H1 (cell line): ENCODE measurements around the gene TIMP4. TPM values are rescaled to one million over a fixed set of nuclear protein-coding genes. Genes with fewer than 3 reads are reported as not detected.

ENCODE experiments used
- CTCF ChIA-PET: fragments of 300-600 bp; sonication (Branson Sonifier 250); formaldehyde crosslinking; loops from one replicate; lab custom pipeline; 2021; ENCODE audit not compliant: partially characterized antibody; lab: Charles Lee
- POLR2A ChIA-PET: fragments of 300-600 bp; sonication (Branson Sonifier 250); formaldehyde crosslinking; loops from one replicate; lab custom pipeline; 2021; ENCODE audit warnings: inconsistent platforms; ENCODE audit not compliant: partially characterized antibody; lab: Charles Lee
- DNase-seq, 2 experiments: peaks; one replicate each; pipeline versions ENCODE4 v3.0.0 to v3.0.0-alpha.2; 2010 to 2022; ENCODE audit warnings: low spot score in 2 of 2, low read depth in 1 of 2, mixed read lengths in 1 of 2
- FAIRE-seq: peaks from 2 replicates; lab custom pipeline; 2011; peaks lifted over from hg19 to GRCh38; lab: Jason Lieb, UNC
- H2AFZ ChIP-seq: 2 replicates; pipeline ENCODE4 v1.8.1; 2012; ENCODE audit warnings: low read length, inconsistent platforms
- H2AK5ac ChIP-seq: 2 replicates; pipeline ENCODE4 v1.6.1; 2013; ENCODE audit warnings: low read depth, low read length
- H2BK120ac ChIP-seq: replicated peaks from 2 replicates; pipeline ENCODE3; 2013; ENCODE audit warnings: low read depth, low read length, inconsistent platforms
- H2BK12ac ChIP-seq: 2 replicates; pipeline ENCODE4 v1.6.1; 2013; ENCODE audit warnings: low read depth, low read length
- H2BK15ac ChIP-seq: 2 replicates; pipeline ENCODE4 v1.6.1; 2013; ENCODE audit warnings: low read length
- H2BK20ac ChIP-seq: 2 replicates; pipeline ENCODE4 v1.6.1; 2013; ENCODE audit warnings: low read length
- H2BK5ac ChIP-seq: 2 replicates; pipeline ENCODE4 v1.6.1; 2013; ENCODE audit warnings: low read depth, low read length
- H3K14ac ChIP-seq: 2 replicates; pipeline ENCODE4 v1.6.1; 2013; ENCODE audit warnings: inconsistent platforms; ENCODE audit not compliant: insufficient read length
- H3K18ac ChIP-seq: 2 replicates; pipeline ENCODE4 v1.6.1; 2013; ENCODE audit warnings: low read length; ENCODE audit errors: extremely low read depth
- H3K23ac ChIP-seq: 2 replicates; pipeline ENCODE4 v1.6.1; 2013; ENCODE audit warnings: inconsistent platforms; ENCODE audit not compliant: insufficient read length
- H3K23me2 ChIP-seq: 2 replicates; pipeline ENCODE4 v1.6.1; 2013; ENCODE audit warnings: low read depth, low read length
- H3K27ac ChIP-seq: 2 replicates; pipeline ENCODE4 v1.6.1; 2011; ENCODE audit warnings: low read depth, low read length, inconsistent platforms
- H3K27me3 ChIP-seq, 4 experiments: replicated peaks in 1 of 4; 1 replicate in 1 of 4; 2 replicates in 3 of 4; pipeline versions ENCODE4 v1.6.1 to v1.8.1; 2011 to 2013; ENCODE audit warnings: low read length in 3 of 4, mild to moderate bottlenecking in 3 of 4, inconsistent platforms in 2 of 4, mixed read lengths in 2 of 4, moderate library complexity in 1 of 4; ENCODE audit not compliant: control insufficient read depth in 3 of 4, insufficient read depth in 3 of 4; ENCODE audit errors: extremely low read depth in 1 of 4
- H3K36me3 ChIP-seq, 4 experiments: 2 replicates each; pipeline versions ENCODE4 v1.6.1 to v1.8.1; 2011 to 2013; ENCODE audit warnings: mild to moderate bottlenecking in 4 of 4, low read length in 3 of 4, moderate library complexity in 2 of 4, control low read depth in 1 of 4, inconsistent platforms in 1 of 4; ENCODE audit not compliant: insufficient read depth in 4 of 4, control insufficient read depth in 2 of 4
- H3K4ac ChIP-seq: replicated peaks from 2 replicates; pipeline ENCODE3; 2013; ENCODE audit warnings: low read length, low read depth, mixed read lengths, inconsistent platforms; ENCODE audit not compliant: insufficient read length
- H3K4me1 ChIP-seq, 4 experiments: replicated peaks in 1 of 4; 1 replicate in 1 of 4; 2 replicates in 3 of 4; pipeline versions ENCODE4 v1.6.1 to v1.8.1; 2011 to 2013; ENCODE audit warnings: low read length in 3 of 4, inconsistent platforms in 2 of 4, mixed read lengths in 1 of 4; ENCODE audit not compliant: insufficient read depth in 4 of 4, control insufficient read depth in 3 of 4
- H3K4me2 ChIP-seq, 2 experiments: 2 replicates each; pipeline versions ENCODE4 v1.6.1 to v1.8.1; 2011 to 2013; ENCODE audit warnings: low read depth in 2 of 2, low read length in 2 of 2, control low read depth in 1 of 2, inconsistent platforms in 1 of 2, mild to moderate bottlenecking in 1 of 2; ENCODE audit not compliant: insufficient read depth in 1 of 2
- H3K4me3 ChIP-seq, 4 experiments: fragments of 200-600, 300-600 bp in 1 of 4; sonication (generic), shearing (Covaris generic), sonication (Bioruptor Twin) in 1 of 4; 2 replicates each; pipeline versions ENCODE4 v1.5.1 to v1.8.1; 2011 to 2016; ENCODE audit warnings: low read length in 4 of 4, low read depth in 3 of 4, control low read depth in 2 of 4, inconsistent platforms in 2 of 4, mild to moderate bottlenecking in 2 of 4, mixed read lengths in 1 of 4, moderate library complexity in 1 of 4; ENCODE audit not compliant: insufficient read depth in 2 of 4; ENCODE audit errors: extremely low read depth in 1 of 4
- H3K56ac ChIP-seq: replicated peaks from 2 replicates; pipeline ENCODE3; 2013; ENCODE audit warnings: low read depth, mild to moderate bottlenecking, mixed read lengths, low read length, inconsistent platforms; ENCODE audit not compliant: insufficient read length
- H3K79me1 ChIP-seq: 2 replicates; pipeline ENCODE4 v1.6.1; 2013; ENCODE audit warnings: low read depth, low read length, control low read depth
- H3K79me2 ChIP-seq, 2 experiments: 2 replicates each; pipeline versions ENCODE4 v1.6.1 to v1.8.1; 2012 to 2013; ENCODE audit warnings: low read length in 2 of 2, mild to moderate bottlenecking in 2 of 2, inconsistent platforms in 1 of 2; ENCODE audit not compliant: insufficient read depth in 2 of 2, control insufficient read depth in 1 of 2
- H3K9ac ChIP-seq, 4 experiments: replicated peaks in 1 of 4; 1 replicate in 1 of 4; 2 replicates in 3 of 4; pipeline versions ENCODE4 v1.6.1 to v1.8.1; 2011 to 2013; ENCODE audit warnings: low read depth in 3 of 4, low read length in 3 of 4, control low read depth in 2 of 4, mild to moderate bottlenecking in 2 of 4, moderate library complexity in 2 of 4, inconsistent platforms in 1 of 4; ENCODE audit errors: extremely low read depth in 1 of 4
- H3K9me3 ChIP-seq, 2 experiments: 2 replicates each; pipeline versions ENCODE4 v1.6.1 to v1.8.1; 2012 to 2013; ENCODE audit warnings: mild to moderate bottlenecking in 2 of 2, moderate library complexity in 2 of 2, control low read depth in 1 of 2, inconsistent platforms in 1 of 2, low read depth in 1 of 2, low read length in 1 of 2, mixed read lengths in 1 of 2; ENCODE audit not compliant: insufficient read depth in 2 of 2
- H4K20me1 ChIP-seq, 2 experiments: replicated peaks in 1 of 2; 2 replicates each; pipeline versions ENCODE3 to v1.8.1; 2011 to 2013; ENCODE audit warnings: inconsistent platforms in 2 of 2, low read length in 2 of 2, mild to moderate bottlenecking in 1 of 2; ENCODE audit not compliant: insufficient read depth in 2 of 2, control insufficient read depth in 1 of 2
- H4K5ac ChIP-seq: 2 replicates; pipeline ENCODE4 v1.6.1; 2013; ENCODE audit warnings: low read length, low read depth, mixed read lengths, inconsistent platforms; ENCODE audit not compliant: insufficient read length
- H4K8ac ChIP-seq: 2 replicates; pipeline ENCODE4 v1.8.0; 2013; ENCODE audit warnings: mild to moderate bottlenecking, moderate library complexity, low read length, inconsistent platforms; ENCODE audit not compliant: insufficient read depth; ENCODE audit errors: extremely low read depth
- H4K91ac ChIP-seq: replicated peaks from 2 replicates; pipeline ENCODE3; 2013; ENCODE audit warnings: low read length, mixed read lengths, inconsistent platforms; ENCODE audit not compliant: insufficient read length
- GTF2F1 ChIP-seq: IDR thresholded peaks from 2 replicates; pipeline ENCODE4 v1.6.1; 2012; ENCODE audit warnings: low read depth, low read length, improper control_type of control experiment, borderline replicate concordance
- HDAC6 ChIP-seq: IDR thresholded peaks from one replicate; pipeline ENCODE4 v1.7.1; 2012; ENCODE audit warnings: low read depth, mild to moderate bottlenecking, inconsistent platforms, low read length, moderate library complexity
- JUND ChIP-seq: IDR thresholded peaks from 2 replicates; pipeline ENCODE4 v1.6.1; 2011; ENCODE audit warnings: mild to moderate bottlenecking, improper control_type of control experiment, low read length
- RNF2 ChIP-seq: fragments of 200-900, 300-1000 bp; sonication (generic); IDR thresholded peaks from 2 replicates; pipeline ENCODE4 v1.7.1; 2016; ENCODE audit warnings: borderline replicate concordance, low read depth, mild to moderate bottlenecking, antibody characterized with exemption, low read length; ENCODE audit not compliant: poor library complexity, severe bottlenecking; ENCODE audit errors: missing control alignments
- SIN3A ChIP-seq, 2 experiments: IDR thresholded peaks in 1 of 2; conservative IDR thresholded peaks in 1 of 2; 2 replicates each; pipeline ENCODE4 v1.6.1; 2011 to 2012; ENCODE audit warnings: low read length in 2 of 2, improper control_type of control experiment in 1 of 2, low read depth in 1 of 2, mild to moderate bottlenecking in 1 of 2
- SP2 ChIP-seq: IDR thresholded peaks from 2 replicates; pipeline ENCODE4 v1.6.1; 2012; ENCODE audit warnings: mild to moderate bottlenecking, low read length, inconsistent platforms
- SUZ12 ChIP-seq: fragments of 200-600 bp; sonication (generic); IDR thresholded peaks from 2 replicates; pipeline ENCODE4 v1.6.1; 2012; ENCODE audit warnings: mild to moderate bottlenecking, inconsistent platforms, low read length, moderate library complexity, mixed read lengths
- WGBS, 2 experiments: shearing (Covaris generic) in 1 of 2; methylation state at CpG; one replicate each; pipeline versions ENCODE4 v1.1.6 to v1.1.7; 2013 to 2015; ENCODE audit warnings: low lambda C conversion rate in 2 of 2, mixed read lengths in 2 of 2, inconsistent platforms in 1 of 2, low coverage in 1 of 2, missing lambda C conversion rate in 1 of 2; ENCODE audit not compliant: insufficient replicate concordance in 2 of 2, insufficient coverage in 1 of 2, insufficient read length in 1 of 2; ENCODE audit errors: extremely low coverage in 1 of 2, missing lambda C conversion rate in 1 of 2; 5-methylcytosine and 5-hydroxymethylcytosine counted together
- polyA plus RNA-seq, 7 experiments: library from polyadenylated mRNA; depleted of rRNA in 3 of 7; stranded (reverse) in 5 of 7; unstranded in 2 of 7; fragments of >200 nt in 5 of 7; fragments of 200-250 nt in 2 of 7; gene quantifications; 1 replicate in 5 of 7; 2 replicates in 1 of 7; 4 replicates in 1 of 7; pipeline versions ENCODE4 v1.2.1 to v1.2.3, GENCODE V29; 2011 to 2013; ENCODE audit warnings: missing spikeins in 2 of 7, mixed read lengths in 2 of 7
- total RNA-seq: library from RNA; stranded (reverse); fragmentation: NEBNext Ultra II Directional; extraction: Animal tissue kit (Norgen Biotek cat#: 25700); gene quantifications from 2 replicates; pipeline ENCODE4 v1.2.1, GENCODE V29; 2021
- TF ChIP-seq, protein P1 (sequence below): IDR thresholded peaks from 2 replicates; pipeline ENCODE4 v1.6.1; 2012; ENCODE audit warnings: low read length, inconsistent platforms
- TF ChIP-seq, protein P2 (sequence below), 3 experiments: IDR thresholded peaks; 1 replicate in 2 of 3; 2 replicates in 1 of 3; pipeline versions ENCODE4 v1.5.1 to v1.6.1; 2011; ENCODE audit warnings: low read length in 3 of 3, mild to moderate bottlenecking in 3 of 3, inconsistent platforms in 2 of 3, low read depth in 1 of 3, moderate library complexity in 1 of 3; ENCODE audit not compliant: insufficient read depth in 1 of 3; ENCODE audit errors: control extremely low read depth in 1 of 3

Gene TIMP4
- total and polyA plus RNA-seq, 2 of the 8 experiments (the other 6 are each of a cell fraction or from before 2014, with no cell fraction given) = 5.1 to 8.7 TPM

- no peaks in the 10 kb centered on the region for H3K27me3 ChIP-seq
- ChIA-PET CTCF (interaction anchor here (0.7 to 2.1 kb wide), 3 partner anchors 23 to 34 kb away, joined by 3 to 10 read pairs (median 3); no protein-coding TSS in a partner anchor), POLR2A (no interaction called here)
- H2AFZ ChIP-seq = no peak overlapping the region
- H3K18ac ChIP-seq = no peak overlapping the region
- no peak overlapping the region for H3K4me3 ChIP-seq
- no peaks in the 10 kb centered on the region for H3K23me2 ChIP-seq
- H4K5ac ChIP-seq = no peak overlapping the region
- peaks cover 2 to 4% of the 10 kb centered on the region in 2 experiments; a peak in 1 of 4 replicates for H3K9me3 ChIP-seq
- no peak overlapping the region for H3K4me2 ChIP-seq
- H2BK20ac ChIP-seq = no peak overlapping the region
- no peak overlapping the region for H2AK5ac ChIP-seq
- no peak overlapping the region for H2BK120ac ChIP-seq
- H3K27ac ChIP-seq = no peak overlapping the region
- H3K56ac ChIP-seq = no peak overlapping the region
- no peak overlapping the region for H3K14ac ChIP-seq
- no peak overlapping the region for H3K23ac ChIP-seq
- H2BK12ac ChIP-seq = no peak overlapping the region
- no peak overlapping the region for H4K91ac ChIP-seq
- 83% methylated on average over 3 of the region's 3 CpGs; no CpG with 5 or more reads in 1 of the 2 experiments for WGBS, 2 experiments
- no peak for FAIRE-seq
- no peak overlapping the region for H2BK5ac ChIP-seq
- no peaks in the 10 kb centered on the region for H3K79me2 ChIP-seq
- no peak overlapping the region for H2BK15ac ChIP-seq
- no peaks in the 10 kb centered on the region for H3K36me3 ChIP-seq
- H3K9ac ChIP-seq = no peak overlapping the region
- no peaks in the 10 kb centered on the region for H3K4me1 ChIP-seq
- no peaks in the 10 kb centered on the region for H3K79me1 ChIP-seq
- no peak overlapping the region for H3K4ac ChIP-seq
- DNase-seq = no peak
- no peaks in the 10 kb centered on the region for H4K20me1 ChIP-seq
- H4K8ac ChIP-seq = no peak overlapping the region
- no peak for TF ChIP-seq HDAC6
- no peak for TF ChIP-seq SP2
- TF ChIP-seq RNF2 = no peak
- no peak for TF ChIP-seq SIN3A (conservative IDR thresholded peaks at IDR 0.05 in 1 of 2, IDR thresholded peaks at IDR 0.05 in 1 of 2; ENCODE audit: low read depth in 1 of 2, low read length in 2 of 2)
- no peak for TF ChIP-seq JUND
- TF ChIP-seq SUZ12 = no peak
- TF ChIP-seq GTF2F1 = no peak
- TF ChIP-seq, protein P1, sequence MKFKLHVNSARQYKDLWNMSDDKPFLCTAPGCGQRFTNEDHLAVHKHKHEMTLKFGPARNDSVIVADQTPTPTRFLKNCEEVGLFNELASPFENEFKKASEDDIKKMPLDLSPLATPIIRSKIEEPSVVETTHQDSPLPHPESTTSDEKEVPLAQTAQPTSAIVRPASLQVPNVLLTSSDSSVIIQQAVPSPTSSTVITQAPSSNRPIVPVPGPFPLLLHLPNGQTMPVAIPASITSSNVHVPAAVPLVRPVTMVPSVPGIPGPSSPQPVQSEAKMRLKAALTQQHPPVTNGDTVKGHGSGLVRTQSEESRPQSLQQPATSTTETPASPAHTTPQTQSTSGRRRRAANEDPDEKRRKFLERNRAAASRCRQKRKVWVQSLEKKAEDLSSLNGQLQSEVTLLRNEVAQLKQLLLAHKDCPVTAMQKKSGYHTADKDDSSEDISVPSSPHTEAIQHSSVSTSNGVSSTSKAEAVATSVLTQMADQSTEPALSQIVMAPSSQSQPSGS = no peak
- TF ChIP-seq, protein P2, sequence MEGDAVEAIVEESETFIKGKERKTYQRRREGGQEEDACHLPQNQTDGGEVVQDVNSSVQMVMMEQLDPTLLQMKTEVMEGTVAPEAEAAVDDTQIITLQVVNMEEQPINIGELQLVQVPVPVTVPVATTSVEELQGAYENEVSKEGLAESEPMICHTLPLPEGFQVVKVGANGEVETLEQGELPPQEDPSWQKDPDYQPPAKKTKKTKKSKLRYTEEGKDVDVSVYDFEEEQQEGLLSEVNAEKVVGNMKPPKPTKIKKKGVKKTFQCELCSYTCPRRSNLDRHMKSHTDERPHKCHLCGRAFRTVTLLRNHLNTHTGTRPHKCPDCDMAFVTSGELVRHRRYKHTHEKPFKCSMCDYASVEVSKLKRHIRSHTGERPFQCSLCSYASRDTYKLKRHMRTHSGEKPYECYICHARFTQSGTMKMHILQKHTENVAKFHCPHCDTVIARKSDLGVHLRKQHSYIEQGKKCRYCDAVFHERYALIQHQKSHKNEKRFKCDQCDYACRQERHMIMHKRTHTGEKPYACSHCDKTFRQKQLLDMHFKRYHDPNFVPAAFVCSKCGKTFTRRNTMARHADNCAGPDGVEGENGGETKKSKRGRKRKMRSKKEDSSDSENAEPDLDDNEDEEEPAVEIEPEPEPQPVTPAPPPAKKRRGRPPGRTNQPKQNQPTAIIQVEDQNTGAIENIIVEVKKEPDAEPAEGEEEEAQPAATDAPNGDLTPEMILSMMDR (IDR thresholded peaks at IDR 0.05; ENCODE audit: control extremely low read depth in 1 of 3, insufficient read depth in 1 of 3, low read depth in 1 of 3, low read length in 3 of 3) = no peak
Measured at GRCh38 chr3:12115849-12116248, 42.9 kb downstream of the TIMP4 start.
